ENCODE data around the gene GPR141.

The GPR141 gene

GRCh38 chr7:37684927-37685326 lies 1.4 kb downstream of the GPR141 start:
- no peak overlapping the region for H3K27ac ChIP-seq

GRCh38 chr7:37686556-37687345 lies 3.2 kb downstream of the GPR141 start:
- DNase-seq (ENCODE audit: low spot score): no peak
- Histone ChIP-seq H3K4me3 (no peak overlapping the region), H3K27ac (no peak overlapping the region)
- TF ChIP-seq CTCF (IDR thresholded peaks at IDR 0.05): no peak

More at GRCh38 chr7:37684927-37685326, 1.4 kb downstream of the GPR141 start:
- no peak for TF ChIP-seq CTCF (IDR thresholded peaks at IDR 0.05)
- H3K4me3 ChIP-seq: no peak overlapping the region
- no peak for DNase-seq (ENCODE audit: low spot score)

GRCh38 chr7:37690206-37690605 lies 6.6 kb downstream of the GPR141 start:
- no peak overlapping the region for H3K27ac ChIP-seq

GRCh38 chr7:37694208-37695094 lies 10.9 kb downstream of the GPR141 start:
- TF ChIP-seq CTCF (IDR thresholded peaks at IDR 0.05): no peak
- H3K4me3 ChIP-seq: no peak overlapping the region
- no peak overlapping the region for H3K27ac ChIP-seq
- DNase-seq (ENCODE audit: low spot score): no peak

More at GRCh38 chr7:37690206-37690605, 6.6 kb downstream of the GPR141 start:
- H3K4me3 ChIP-seq: no peak overlapping the region
- TF ChIP-seq CTCF (IDR thresholded peaks at IDR 0.05): no peak
- DNase-seq (ENCODE audit: low spot score): no peak

GRCh38 chr7:37698276-37698675 lies 14.7 kb downstream of the GPR141 start:
- Histone ChIP-seq H3K4me3 (no peak overlapping the region), H3K27ac (no peak overlapping the region)
- TF ChIP-seq CTCF (IDR thresholded peaks at IDR 0.05): no peak
- no peak for DNase-seq (ENCODE audit: low spot score)

- no peak overlapping the region for H3K4me3 ChIP-seq
- no peak overlapping the region for H3K27ac ChIP-seq
- TF ChIP-seq CTCF (IDR thresholded peaks at IDR 0.05): no peak
- DNase-seq (ENCODE audit: low spot score): no peak
Observed at GRCh38 chr7:37698782-37699181, 15.2 kb downstream of the GPR141 start.
